Measurements from ENCODE around the gene DYNLT2B.
"Not testable (repeated sequence)": the region's sequence is repeated elsewhere in the genome, so short reads cannot be mapped to it uniquely, and the experiment has no call there.

Gene DYNLT2B

GRCh38 chr3:196344663-196345062, 26.6 kb upstream of the DYNLT2B start:
- Histone ChIP-seq H3K36me3 (ENCODE audit: control insufficient read depth in 2 of 2, insufficient read depth in 2 of 2, low read length in 2 of 2) (peaks cover 0 to 7% of the 10 kb centered on the region in 2 donors), H3K27ac (ENCODE audit: low read length) (no peak overlapping the region), H3K4me1 (ENCODE audit: control insufficient read depth, insufficient read depth, low read length) (no peaks in the 10 kb centered on the region), H3K9ac (ENCODE audit: low read length in 2 of 2) (no peak overlapping the region), H3K9me3 (ENCODE audit: control insufficient read depth in 2 of 2, low read length in 2 of 2) (no peaks in the 10 kb centered on the region), H3K4me3 (ENCODE audit: low read length in 2 of 2) (no peak overlapping the region), H3K27me3 (ENCODE audit: control insufficient read depth in 1 of 2, insufficient read depth in 2 of 2, low read length in 2 of 2) (peaks cover 0 to 2% of the 10 kb centered on the region in 2 donors)

DNA sequence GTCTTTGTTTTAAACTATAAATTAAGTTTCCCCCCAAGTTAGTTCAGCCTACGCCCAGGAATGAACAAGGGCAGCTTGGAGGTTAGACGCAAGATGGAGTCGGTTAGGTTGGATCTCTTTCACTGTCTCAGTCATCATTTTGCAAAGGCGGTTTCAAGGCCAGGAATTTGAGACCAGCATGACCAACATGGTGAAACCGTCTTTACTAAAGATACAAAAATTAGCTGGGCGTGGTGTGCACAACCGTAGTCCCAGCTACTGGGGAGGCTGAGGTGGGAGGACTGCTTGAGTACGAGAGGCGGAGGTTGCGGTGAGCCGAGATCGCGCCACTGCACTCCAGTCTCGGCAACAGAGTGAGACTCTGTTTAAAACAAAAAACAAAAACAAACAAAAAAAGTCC, 25.9 kb upstream of the DYNLT2B start:
- not testable (repeated sequence) for H3K9me3 ChIP-seq (ENCODE audit: control insufficient read depth in 2 of 2, low read length in 2 of 2); H3K4me1 ChIP-seq (ENCODE audit: control insufficient read depth, insufficient read depth, low read length); H3K27ac ChIP-seq (ENCODE audit: low read length); H3K27me3 ChIP-seq (ENCODE audit: control insufficient read depth in 1 of 2, insufficient read depth in 2 of 2, low read length in 2 of 2); H3K4me3 ChIP-seq (ENCODE audit: low read length in 2 of 2); H3K9ac ChIP-seq (ENCODE audit: low read length in 2 of 2); H3K36me3 ChIP-seq (ENCODE audit: control insufficient read depth in 2 of 2, insufficient read depth in 2 of 2, low read length in 2 of 2)

GRCh38 chr3:196341137-196341536, 23.1 kb upstream of the DYNLT2B start:
- no peak overlapping the region for H3K27ac ChIP-seq (ENCODE audit: low read length)
- H3K36me3 ChIP-seq (ENCODE audit: control insufficient read depth in 2 of 2, insufficient read depth in 2 of 2, low read length in 2 of 2): no peaks in the 10 kb centered on the region
- H3K4me1 ChIP-seq (ENCODE audit: control insufficient read depth, insufficient read depth, low read length): no peaks in the 10 kb centered on the region
- H3K27me3 ChIP-seq (ENCODE audit: control insufficient read depth in 1 of 2, insufficient read depth in 2 of 2, low read length in 2 of 2): peaks cover 2% of the 10 kb centered on the region in 2 donors
- no peak overlapping the region for H3K9ac ChIP-seq (ENCODE audit: low read length in 2 of 2)
- no peaks in the 10 kb centered on the region for H3K9me3 ChIP-seq (ENCODE audit: control insufficient read depth in 2 of 2, low read length in 2 of 2)
- H3K4me3 ChIP-seq (ENCODE audit: low read length in 2 of 2): no peak overlapping the region

- no peaks in the 10 kb centered on the region for H3K36me3 ChIP-seq (ENCODE audit: control insufficient read depth in 2 of 2, insufficient read depth in 2 of 2, low read length in 2 of 2)
- H3K4me1 ChIP-seq (ENCODE audit: control insufficient read depth, insufficient read depth, low read length): no peaks in the 10 kb centered on the region
- H3K9ac ChIP-seq (ENCODE audit: low read length in 2 of 2): no peak overlapping the region
- no peaks in the 10 kb centered on the region for H3K9me3 ChIP-seq (ENCODE audit: control insufficient read depth in 2 of 2, low read length in 2 of 2)
- no peak overlapping the region for H3K4me3 ChIP-seq (ENCODE audit: low read length in 2 of 2)
- H3K27ac ChIP-seq (ENCODE audit: low read length): no peak overlapping the region
- H3K27me3 ChIP-seq (ENCODE audit: control insufficient read depth in 1 of 2, insufficient read depth in 2 of 2, low read length in 2 of 2): peaks cover 2% of the 10 kb centered on the region in 2 donors
These were observed 22.4 kb upstream of the DYNLT2B start for GRCh38 chr3:196340466-196340865.

DNA sequence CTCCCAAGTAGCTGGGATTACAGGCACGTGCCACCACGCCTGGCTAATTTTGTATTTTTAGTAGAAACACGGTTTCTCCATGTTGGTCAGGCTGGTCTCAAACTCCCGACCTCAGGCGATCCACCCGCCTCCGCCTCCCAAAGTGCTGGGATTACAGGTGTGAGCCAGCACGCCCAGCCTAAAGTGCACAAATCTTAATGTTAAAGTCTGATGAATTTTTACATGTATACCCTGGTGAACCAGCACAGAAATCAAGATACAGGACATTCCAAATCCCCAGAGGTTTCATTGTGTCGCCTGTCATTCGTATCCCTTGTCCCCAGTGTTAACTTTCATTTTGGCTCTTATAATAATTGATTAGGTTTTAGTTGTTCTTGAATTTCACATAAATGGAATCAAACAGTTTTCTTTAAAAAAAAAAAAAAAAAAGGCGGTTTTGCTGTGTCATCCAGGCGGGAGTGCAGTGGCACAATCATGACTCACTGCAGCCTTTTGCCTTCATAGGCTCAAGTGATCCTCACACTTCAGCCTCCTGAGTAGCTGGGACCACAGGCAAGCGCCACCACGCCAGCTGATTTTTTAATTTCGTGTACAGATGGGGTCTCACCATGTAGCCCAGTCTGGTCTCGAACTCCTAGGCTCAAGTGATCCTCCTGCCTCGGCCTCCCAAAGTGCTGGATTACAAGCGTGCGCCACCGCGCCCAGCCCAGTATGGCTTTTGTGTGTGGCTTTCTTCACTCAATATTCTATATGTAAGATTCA, 21.6 kb upstream of the DYNLT2B start:
- no peaks in the 10 kb centered on the region for H3K9me3 ChIP-seq (ENCODE audit: control insufficient read depth in 2 of 2, low read length in 2 of 2)
- peaks cover 2% of the 10 kb centered on the region in 2 donors for H3K27me3 ChIP-seq (ENCODE audit: control insufficient read depth in 1 of 2, insufficient read depth in 2 of 2, low read length in 2 of 2)
- no peaks in the 10 kb centered on the region for H3K36me3 ChIP-seq (ENCODE audit: control insufficient read depth in 2 of 2, insufficient read depth in 2 of 2, low read length in 2 of 2)
- no peak overlapping the region for H3K27ac ChIP-seq (ENCODE audit: low read length)
- H3K4me3 ChIP-seq (ENCODE audit: low read length in 2 of 2): no peak overlapping the region
- no peaks in the 10 kb centered on the region for H3K4me1 ChIP-seq (ENCODE audit: control insufficient read depth, insufficient read depth, low read length)
- no peak overlapping the region for H3K9ac ChIP-seq (ENCODE audit: low read length in 2 of 2)

GRCh38 chr3:196339044-196339443, 21.0 kb upstream of the DYNLT2B start:
- Histone ChIP-seq H3K4me1 (ENCODE audit: control insufficient read depth, insufficient read depth, low read length) (no peaks in the 10 kb centered on the region), H3K9ac (ENCODE audit: low read length in 2 of 2) (no peak overlapping the region), H3K36me3 (ENCODE audit: control insufficient read depth in 2 of 2, insufficient read depth in 2 of 2, low read length in 2 of 2) (no peaks in the 10 kb centered on the region), H3K27ac (ENCODE audit: low read length) (no peak overlapping the region), H3K4me3 (ENCODE audit: low read length in 2 of 2) (no peak overlapping the region), H3K9me3 (ENCODE audit: control insufficient read depth in 2 of 2, low read length in 2 of 2) (no peaks in the 10 kb centered on the region), H3K27me3 (ENCODE audit: control insufficient read depth in 1 of 2, insufficient read depth in 2 of 2, low read length in 2 of 2) (peaks cover 2% of the 10 kb centered on the region in 2 donors)

- no peak overlapping the region for H3K9ac ChIP-seq (ENCODE audit: low read length in 2 of 2)
- no peak overlapping the region for H3K27ac ChIP-seq (ENCODE audit: low read length)
- H3K4me3 ChIP-seq (ENCODE audit: low read length in 2 of 2): no peak overlapping the region
- H3K27me3 ChIP-seq (ENCODE audit: control insufficient read depth in 1 of 2, insufficient read depth in 2 of 2, low read length in 2 of 2): peaks cover 2% of the 10 kb centered on the region in 2 donors
- no peaks in the 10 kb centered on the region for H3K9me3 ChIP-seq (ENCODE audit: control insufficient read depth in 2 of 2, low read length in 2 of 2)
- H3K4me1 ChIP-seq (ENCODE audit: control insufficient read depth, insufficient read depth, low read length): no peaks in the 10 kb centered on the region
- no peaks in the 10 kb centered on the region for H3K36me3 ChIP-seq (ENCODE audit: control insufficient read depth in 2 of 2, insufficient read depth in 2 of 2, low read length in 2 of 2)
These were observed 18.5 kb upstream of the DYNLT2B start for GRCh38 chr3:196336319-196337145.

DNA sequence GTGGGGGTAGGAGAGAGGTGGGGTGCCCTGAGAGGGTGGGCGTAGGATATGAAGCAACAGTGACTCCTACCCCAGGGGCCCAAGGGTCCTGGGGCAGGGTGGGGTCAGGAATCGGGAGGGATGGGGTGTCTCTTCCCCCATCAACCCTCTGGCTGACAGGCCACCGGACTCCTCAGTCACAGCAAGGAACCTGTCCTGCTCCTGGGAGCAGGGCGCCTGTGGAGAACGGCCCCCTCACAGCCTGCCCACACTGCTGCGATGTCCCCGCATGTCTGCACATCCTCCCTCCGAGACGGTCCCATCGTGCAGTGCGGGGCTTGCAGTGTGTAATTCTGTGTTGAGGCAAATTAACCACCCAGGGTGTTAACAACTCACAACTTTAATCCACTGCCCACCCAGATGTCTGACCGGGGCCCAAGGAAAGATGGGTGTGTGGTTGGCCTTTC, 17.5 kb upstream of the DYNLT2B start:
- Histone ChIP-seq H3K27ac (ENCODE audit: low read length) (no peak overlapping the region), H3K27me3 (ENCODE audit: control insufficient read depth in 1 of 2, insufficient read depth in 2 of 2, low read length in 2 of 2) (peaks cover 0 to 2% of the 10 kb centered on the region in 2 donors), H3K36me3 (ENCODE audit: control insufficient read depth in 2 of 2, insufficient read depth in 2 of 2, low read length in 2 of 2) (no peaks in the 10 kb centered on the region), H3K9me3 (ENCODE audit: control insufficient read depth in 2 of 2, low read length in 2 of 2) (no peaks in the 10 kb centered on the region), H3K4me3 (ENCODE audit: low read length in 2 of 2) (no peak overlapping the region), H3K9ac (ENCODE audit: low read length in 2 of 2) (no peak overlapping the region), H3K4me1 (ENCODE audit: control insufficient read depth, insufficient read depth, low read length) (no peaks in the 10 kb centered on the region)

DNA sequence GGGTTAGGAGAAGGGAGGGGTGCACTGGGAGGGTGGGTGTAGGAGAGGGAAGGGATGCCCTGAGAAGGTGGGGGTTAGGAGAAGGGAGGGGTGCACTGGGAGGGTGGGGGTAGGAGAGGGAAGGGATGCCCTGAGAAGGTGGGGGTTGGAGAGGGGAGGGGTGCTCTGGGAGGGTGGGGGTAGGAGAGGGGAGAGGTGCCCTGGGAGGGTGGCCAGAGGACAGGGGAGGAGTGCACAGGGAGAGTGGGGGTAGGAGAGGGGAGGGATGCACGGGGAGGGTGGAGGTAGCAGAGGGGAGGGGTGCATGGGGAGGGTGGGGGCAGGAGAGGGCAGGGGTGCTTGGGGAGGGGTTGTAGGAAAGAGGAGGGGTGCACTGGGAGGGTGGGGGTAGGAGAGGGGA, 16.9 kb upstream of the DYNLT2B start:
- Histone ChIP-seq H3K9ac (ENCODE audit: low read length in 2 of 2) (no peak overlapping the region), H3K27me3 (ENCODE audit: control insufficient read depth in 1 of 2, insufficient read depth in 2 of 2, low read length in 2 of 2) (peaks cover 0 to 2% of the 10 kb centered on the region in 2 donors), H3K9me3 (ENCODE audit: control insufficient read depth in 2 of 2, low read length in 2 of 2) (no peaks in the 10 kb centered on the region), H3K36me3 (ENCODE audit: control insufficient read depth in 2 of 2, insufficient read depth in 2 of 2, low read length in 2 of 2) (no peaks in the 10 kb centered on the region), H3K4me1 (ENCODE audit: control insufficient read depth, insufficient read depth, low read length) (no peaks in the 10 kb centered on the region), H3K4me3 (ENCODE audit: low read length in 2 of 2) (no peak overlapping the region), H3K27ac (ENCODE audit: low read length) (no peak overlapping the region)

DNA sequence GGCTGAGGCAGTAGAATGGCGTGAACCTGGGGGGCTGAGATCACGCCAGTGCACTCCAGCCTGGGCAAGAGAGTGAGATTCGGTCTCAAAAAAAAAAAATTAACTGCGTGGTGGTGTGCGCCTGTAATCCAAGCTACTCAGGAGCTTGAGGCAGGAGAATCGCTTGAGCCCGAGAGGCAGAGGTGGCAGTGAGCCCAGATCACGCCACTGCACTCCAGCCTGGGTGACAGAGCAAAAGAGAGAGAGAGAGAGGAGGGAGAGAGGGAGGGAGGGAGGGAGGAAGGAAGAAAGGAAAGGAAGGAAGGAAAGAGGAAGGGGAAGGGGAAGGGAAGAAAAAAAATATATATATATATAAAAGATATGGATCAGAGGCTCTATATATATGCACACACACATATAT, 14.1 kb upstream of the DYNLT2B start:
- H3K36me3 ChIP-seq (ENCODE audit: control insufficient read depth in 2 of 2, insufficient read depth in 2 of 2, low read length in 2 of 2): no peaks in the 10 kb centered on the region

GRCh38 chr3:196327405-196327804, 9.4 kb upstream of the DYNLT2B start:
- Histone ChIP-seq H3K9me3 (ENCODE audit: control insufficient read depth in 2 of 2, low read length in 2 of 2) (no peaks in the 10 kb centered on the region), H3K4me1 (ENCODE audit: control insufficient read depth, insufficient read depth, low read length) (no peaks in the 10 kb centered on the region), H3K4me3 (ENCODE audit: low read length in 2 of 2) (no peak overlapping the region), H3K9ac (ENCODE audit: low read length in 2 of 2) (no peak overlapping the region), H3K27ac (ENCODE audit: low read length) (no peak overlapping the region), H3K27me3 (ENCODE audit: control insufficient read depth in 1 of 2, insufficient read depth in 2 of 2, low read length in 2 of 2) (peaks cover 0 to 7% of the 10 kb centered on the region in 2 donors), H3K36me3 (ENCODE audit: control insufficient read depth in 2 of 2, insufficient read depth in 2 of 2, low read length in 2 of 2) (no peaks in the 10 kb centered on the region)

More for the DNA sequence above, 14.1 kb upstream of the DYNLT2B start:
- Histone ChIP-seq H3K9me3 (ENCODE audit: control insufficient read depth in 2 of 2, low read length in 2 of 2) (no peaks in the 10 kb centered on the region), H3K27ac (ENCODE audit: low read length) (no peak overlapping the region), H3K4me1 (ENCODE audit: control insufficient read depth, insufficient read depth, low read length) (no peaks in the 10 kb centered on the region), H3K4me3 (ENCODE audit: low read length in 2 of 2) (no peak overlapping the region), H3K27me3 (ENCODE audit: control insufficient read depth in 1 of 2, insufficient read depth in 2 of 2, low read length in 2 of 2) (no peaks in the 10 kb centered on the region), H3K9ac (ENCODE audit: low read length in 2 of 2) (no peak overlapping the region)
